ENCODE data around the gene TRAPPC3L. TPM values are rescaled to one million over a fixed set of nuclear protein-coding genes. Genes with fewer than 3 reads are reported as not detected.

TRAPPC3L gene
- total RNA-seq, 1 experiment from 2014 or later = not detected

DNA sequence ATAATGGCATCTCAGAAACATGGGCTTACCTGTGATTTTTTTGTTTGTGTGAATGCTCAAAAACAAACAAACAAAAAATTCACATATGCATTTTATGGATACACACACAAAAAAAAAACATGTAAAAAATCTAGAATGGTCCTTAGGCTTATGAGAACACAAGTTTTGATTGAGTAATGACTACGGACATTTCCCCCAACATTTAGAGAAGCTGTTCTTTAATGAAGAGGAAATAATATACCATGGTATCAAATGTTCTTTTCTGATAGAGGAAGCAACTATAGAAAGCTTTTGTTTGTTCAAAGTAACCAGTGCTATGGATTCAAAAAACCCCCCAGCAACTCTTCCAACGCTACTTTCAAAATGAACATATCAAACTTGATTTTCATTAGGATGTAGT lies 93.0 kb downstream of the TRAPPC3L start:
- no TSS peak for BruUV-seq (replicated peaks)
- Histone ChIP-seq H3K27ac (ENCODE audit: low read depth, low read length) (no peak overlapping the region), H3K36me3 (ENCODE audit: control insufficient read depth in 1 of 2, insufficient read depth in 2 of 2, low read length in 2 of 2) (no peaks in the 10 kb centered on the region), H3K4me1 (ENCODE audit: control insufficient read depth in 1 of 2, insufficient read depth in 2 of 2, low read length in 2 of 2) (no peaks in the 10 kb centered on the region), H3K4me3 (replicated peaks in 1 of 2; ENCODE audit: low read depth in 1 of 2, low read length in 2 of 2) (no peak overlapping the region), H3K9ac (ENCODE audit: low read length) (no peak overlapping the region), H4K20me1 (ENCODE audit: insufficient read depth) (no peaks in the 10 kb centered on the region), H2AFZ (ENCODE audit: low read depth, low read length, poor library complexity, severe bottlenecking) (no peak overlapping the region), H3K79me2 (ENCODE audit: insufficient read depth, low read length) (no peaks in the 10 kb centered on the region), H3K4me2 (ENCODE audit: low read length) (no peak overlapping the region), H3K27me3 (ENCODE audit: insufficient read depth, low read length) (no peaks in the 10 kb centered on the region), H3K9me2 (ENCODE audit: insufficient read depth) (no peaks in the 10 kb centered on the region), H3K9me3 (ENCODE audit: control insufficient read depth in 1 of 2, insufficient read depth in 1 of 2, low read depth in 1 of 2, low read length in 2 of 2) (no peaks in the 10 kb centered on the region)
- RAD21 ChIA-PET (ENCODE audit: low non-redundant PET in 1 of 2, low total read pairs in 2 of 2, uncharacterized antibody in 2 of 2, unreplicated experiment in 2 of 2) = no interaction called here
- intact Hi-C loops (cut with micrococcal nuclease) = no loop called here
- POLR2A ChIA-PET = no interaction called here
- CTCF ChIA-PET = no interaction called here
- DNase-seq (ENCODE audit: low read depth, low spot score) = no peak
- no peak for ATAC-seq
- TF ChIP-seq SP1 (IDR thresholded peaks at IDR 0.05; ENCODE audit: low read depth) (no peak), TCF7L2 (IDR thresholded peaks at IDR 0.05; ENCODE audit: borderline replicate concordance, extremely low read depth, insufficient read depth, insufficient read length) (no peak), ZNF274 (IDR thresholded peaks at IDR 0.05; ENCODE audit: low read depth, low read length) (no peak), YY1 (IDR thresholded peaks at IDR 0.05; ENCODE audit: extremely low read depth, insufficient replicate concordance, low read depth, low read length) (no peak), FOSL1 (IDR thresholded peaks at IDR 0.05; ENCODE audit: low read depth) (no peak), JUND (IDR thresholded peaks at IDR 0.05) (no peak), ELF1 (IDR thresholded peaks at IDR 0.05; ENCODE audit: borderline replicate concordance, low read depth) (no peak), POLR2AphosphoS5 (IDR thresholded peaks at IDR 0.05; ENCODE audit: low read depth, low read length) (no peak), EZH2phosphoT487 (IDR thresholded peaks at IDR 0.05; ENCODE audit: borderline replicate concordance) (no peak)
- TF ChIP-seq, protein P1, sequence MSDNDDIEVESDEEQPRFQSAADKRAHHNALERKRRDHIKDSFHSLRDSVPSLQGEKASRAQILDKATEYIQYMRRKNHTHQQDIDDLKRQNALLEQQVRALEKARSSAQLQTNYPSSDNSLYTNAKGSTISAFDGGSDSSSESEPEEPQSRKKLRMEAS (IDR thresholded peaks at IDR 0.05) = no peak

DNA sequence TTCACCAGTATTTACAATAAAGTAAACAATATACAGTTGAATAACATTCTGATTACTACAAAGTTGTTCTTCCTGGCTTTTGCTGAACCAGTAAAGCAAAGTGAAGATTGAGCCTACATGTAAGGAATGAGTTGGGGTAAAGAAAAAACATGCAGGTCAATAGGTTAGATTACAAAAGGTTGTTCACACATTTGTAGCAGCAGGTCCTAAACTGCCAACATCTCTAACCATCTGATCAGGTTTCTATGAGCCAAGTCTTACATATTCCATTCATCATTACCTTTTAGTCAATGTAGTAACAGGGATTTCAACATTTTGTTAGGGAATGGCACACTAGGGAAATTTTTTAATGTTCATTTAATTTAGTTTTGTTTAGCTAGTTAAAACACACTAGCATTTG lies 93.6 kb downstream of the TRAPPC3L start:
- Histone ChIP-seq H3K9me2 (ENCODE audit: insufficient read depth) (no peaks in the 10 kb centered on the region), H3K4me2 (ENCODE audit: low read length) (no peak overlapping the region), H2AFZ (ENCODE audit: low read depth, low read length, poor library complexity, severe bottlenecking) (no peak overlapping the region), H4K20me1 (ENCODE audit: insufficient read depth) (no peaks in the 10 kb centered on the region), H3K9ac (ENCODE audit: low read length) (no peak overlapping the region), H3K27ac (ENCODE audit: low read depth, low read length) (no peak overlapping the region), H3K36me3 (ENCODE audit: control insufficient read depth in 1 of 2, insufficient read depth in 2 of 2, low read length in 2 of 2) (no peaks in the 10 kb centered on the region), H3K27me3 (ENCODE audit: insufficient read depth, low read length) (no peaks in the 10 kb centered on the region), H3K9me3 (ENCODE audit: control insufficient read depth in 1 of 2, insufficient read depth in 1 of 2, low read depth in 1 of 2, low read length in 2 of 2) (no peaks in the 10 kb centered on the region), H3K4me1 (ENCODE audit: control insufficient read depth in 1 of 2, insufficient read depth in 2 of 2, low read length in 2 of 2) (no peaks in the 10 kb centered on the region), H3K79me2 (ENCODE audit: insufficient read depth, low read length) (no peaks in the 10 kb centered on the region), H3K4me3 (replicated peaks in 1 of 2; ENCODE audit: low read depth in 1 of 2, low read length in 2 of 2) (no peak overlapping the region)
- no peak for TF ChIP-seq TCF7L2 (IDR thresholded peaks at IDR 0.05; ENCODE audit: borderline replicate concordance, extremely low read depth, insufficient read depth, insufficient read length)
- TF ChIP-seq, protein P2, sequence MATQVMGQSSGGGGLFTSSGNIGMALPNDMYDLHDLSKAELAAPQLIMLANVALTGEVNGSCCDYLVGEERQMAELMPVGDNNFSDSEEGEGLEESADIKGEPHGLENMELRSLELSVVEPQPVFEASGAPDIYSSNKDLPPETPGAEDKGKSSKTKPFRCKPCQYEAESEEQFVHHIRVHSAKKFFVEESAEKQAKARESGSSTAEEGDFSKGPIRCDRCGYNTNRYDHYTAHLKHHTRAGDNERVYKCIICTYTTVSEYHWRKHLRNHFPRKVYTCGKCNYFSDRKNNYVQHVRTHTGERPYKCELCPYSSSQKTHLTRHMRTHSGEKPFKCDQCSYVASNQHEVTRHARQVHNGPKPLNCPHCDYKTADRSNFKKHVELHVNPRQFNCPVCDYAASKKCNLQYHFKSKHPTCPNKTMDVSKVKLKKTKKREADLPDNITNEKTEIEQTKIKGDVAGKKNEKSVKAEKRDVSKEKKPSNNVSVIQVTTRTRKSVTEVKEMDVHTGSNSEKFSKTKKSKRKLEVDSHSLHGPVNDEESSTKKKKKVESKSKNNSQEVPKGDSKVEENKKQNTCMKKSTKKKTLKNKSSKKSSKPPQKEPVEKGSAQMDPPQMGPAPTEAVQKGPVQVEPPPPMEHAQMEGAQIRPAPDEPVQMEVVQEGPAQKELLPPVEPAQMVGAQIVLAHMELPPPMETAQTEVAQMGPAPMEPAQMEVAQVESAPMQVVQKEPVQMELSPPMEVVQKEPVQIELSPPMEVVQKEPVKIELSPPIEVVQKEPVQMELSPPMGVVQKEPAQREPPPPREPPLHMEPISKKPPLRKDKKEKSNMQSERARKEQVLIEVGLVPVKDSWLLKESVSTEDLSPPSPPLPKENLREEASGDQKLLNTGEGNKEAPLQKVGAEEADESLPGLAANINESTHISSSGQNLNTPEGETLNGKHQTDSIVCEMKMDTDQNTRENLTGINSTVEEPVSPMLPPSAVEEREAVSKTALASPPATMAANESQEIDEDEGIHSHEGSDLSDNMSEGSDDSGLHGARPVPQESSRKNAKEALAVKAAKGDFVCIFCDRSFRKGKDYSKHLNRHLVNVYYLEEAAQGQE (IDR thresholded peaks at IDR 0.05; ENCODE audit: low read depth) = no peak
- no peak for DNase-seq (ENCODE audit: low read depth, low spot score)
- ChIA-PET RAD21 (ENCODE audit: low non-redundant PET in 1 of 2, low total read pairs in 2 of 2, uncharacterized antibody in 2 of 2, unreplicated experiment in 2 of 2) (no interaction called here), CTCF (no interaction called here), POLR2A (no interaction called here)
- no TSS peak for BruUV-seq (replicated peaks)
- no peak for ATAC-seq
- intact Hi-C loops (cut with micrococcal nuclease) = no loop called here

All from HCT116 (cell line).